SK-N-MC (cell line): ENCODE measurements around the gene GPR152.

Source experiments
- EZH2 ChIP-seq: fragments of 200-600 bp; sonication (generic); IDR thresholded peaks from one replicate; pipeline ENCODE4 v1.6.1; 2017; ENCODE audit warnings: antibody characterized with exemption
- FOXP2 ChIP-seq: optimal IDR thresholded peaks from 2 replicates; pipeline ENCODE3; 2011; ENCODE audit warnings: mild to moderate bottlenecking, moderate library complexity; ENCODE audit not compliant: insufficient read depth; ENCODE audit errors: extremely low read length, control extremely low read depth
- POLR2AphosphoS5 ChIP-seq: IDR thresholded peaks from 2 replicates; pipeline ENCODE4 v1.6.1; 2012; ENCODE audit warnings: mild to moderate bottlenecking, low read depth, low read length, borderline replicate concordance

- TF ChIP-seq POLR2AphosphoS5 (no peak), FOXP2 (no peak), EZH2 (no peak)
These were observed 34.1 kb upstream of the GPR152 start for GRCh38 chr11:67486481-67487195.
